Activated naive CD4-positive, alpha-beta T cell treated with anti-CD3 and anti-CD28 coated beads, Interleukin-2, amount 10 ng/mL, durations not matched to agents 7 days and 5 days (primary cell): ENCODE results near the gene CAVIN2.

Experiments
- CTCF ChIA-PET: fragments of 350-600 bp; sonication (Branson Sonifier 250); formaldehyde crosslinking; loops from one replicate; lab custom pipeline; 2021; ENCODE audit warnings: antibody characterized with exemption; lab: Charles Lee
- DNase-seq: peaks from one replicate; pipeline ENCODE4 v3.0.0-alpha.2; 2020
- H3K27ac Mint-ChIP-seq: one replicate; pipeline ENCODE4 v1.8.0; 2021; ENCODE audit warnings: mild to moderate bottlenecking, moderate library complexity, mixed read lengths
- H3K27me3 Mint-ChIP-seq: one replicate; pipeline ENCODE4 v1.8.0; 2021; ENCODE audit warnings: mild to moderate bottlenecking, mixed read lengths
- H3K36me3 Mint-ChIP-seq: one replicate; pipeline ENCODE4 v1.8.0; 2021; ENCODE audit warnings: mixed read lengths
- H3K4me1 Mint-ChIP-seq: one replicate; pipeline ENCODE4 v1.8.0; 2021; ENCODE audit warnings: mixed read lengths
- H3K4me3 Mint-ChIP-seq: one replicate; pipeline ENCODE4 v1.8.0; 2021; ENCODE audit warnings: mild to moderate bottlenecking, moderate library complexity, mixed read lengths
- H3K9me3 Mint-ChIP-seq: one replicate; pipeline ENCODE4 v1.8.0; 2021; ENCODE audit warnings: mixed read lengths

Gene CAVIN2

GRCh38 chr2:191875859-191876258 is 29.0 kb upstream of the CAVIN2 start:
- CTCF ChIA-PET: no interaction called here
- H3K27me3 Mint-ChIP-seq: peaks cover 7% of the 10 kb centered on the region
- H3K9me3 Mint-ChIP-seq: no peaks in the 10 kb centered on the region
- DNase-seq: no peak
- H3K27ac Mint-ChIP-seq: no peak overlapping the region
- H3K4me1 Mint-ChIP-seq: no peaks in the 10 kb centered on the region
- no peak overlapping the region for H3K4me3 Mint-ChIP-seq
- H3K36me3 Mint-ChIP-seq: no peaks in the 10 kb centered on the region

GRCh38 chr2:191870744-191871143 is 23.9 kb upstream of the CAVIN2 start:
- Mint-ChIP-seq H3K9me3 (no peaks in the 10 kb centered on the region), H3K27me3 (peaks cover 8% of the 10 kb centered on the region), H3K36me3 (no peaks in the 10 kb centered on the region), H3K4me3 (no peak overlapping the region), H3K4me1 (no peaks in the 10 kb centered on the region), H3K27ac (no peak overlapping the region)
- no peak for DNase-seq
- CTCF ChIA-PET: no interaction called here

GRCh38 chr2:191869781-191870180 is 22.9 kb upstream of the CAVIN2 start:
- CTCF ChIA-PET: no interaction called here
- no peak overlapping the region for H3K27ac Mint-ChIP-seq
- no peak for DNase-seq
- H3K27me3 Mint-ChIP-seq: peaks cover 6% of the 10 kb centered on the region
- H3K4me3 Mint-ChIP-seq: no peak overlapping the region
- no peaks in the 10 kb centered on the region for H3K36me3 Mint-ChIP-seq
- no peaks in the 10 kb centered on the region for H3K9me3 Mint-ChIP-seq
- H3K4me1 Mint-ChIP-seq: no peaks in the 10 kb centered on the region

GRCh38 chr2:191869178-191869577 is 22.3 kb upstream of the CAVIN2 start:
- DNase-seq: no peak
- Mint-ChIP-seq H3K9me3 (no peaks in the 10 kb centered on the region), H3K36me3 (no peaks in the 10 kb centered on the region), H3K27ac (no peak overlapping the region), H3K27me3 (peaks cover 8% of the 10 kb centered on the region), H3K4me3 (no peak overlapping the region), H3K4me1 (no peaks in the 10 kb centered on the region)
- CTCF ChIA-PET: interaction anchor here (0.6 kb wide), 1 partner anchor 294 kb away, joined by 3 read pairs; no protein-coding TSS in a partner anchor

GRCh38 chr2:191867507-191867847 is 20.6 kb upstream of the CAVIN2 start:
- DNase-seq: no peak
- no peaks in the 10 kb centered on the region for H3K36me3 Mint-ChIP-seq
- CTCF ChIA-PET: no interaction called here
- peaks cover 11% of the 10 kb centered on the region for H3K27me3 Mint-ChIP-seq
- H3K9me3 Mint-ChIP-seq: no peaks in the 10 kb centered on the region
- no peak overlapping the region for H3K4me3 Mint-ChIP-seq
- no peaks in the 10 kb centered on the region for H3K4me1 Mint-ChIP-seq
- no peak overlapping the region for H3K27ac Mint-ChIP-seq

GRCh38 chr2:191866675-191867506 is 20.0 kb upstream of the CAVIN2 start:
- no peak overlapping the region for H3K4me3 Mint-ChIP-seq
- H3K36me3 Mint-ChIP-seq: no peaks in the 10 kb centered on the region
- no peak for DNase-seq
- H3K27ac Mint-ChIP-seq: no peak overlapping the region
- peaks cover 11% of the 10 kb centered on the region for H3K27me3 Mint-ChIP-seq
- H3K9me3 Mint-ChIP-seq: no peaks in the 10 kb centered on the region
- CTCF ChIA-PET: no interaction called here
- no peaks in the 10 kb centered on the region for H3K4me1 Mint-ChIP-seq

- peaks cover 13% of the 10 kb centered on the region for H3K27me3 Mint-ChIP-seq
- H3K4me1 Mint-ChIP-seq: no peaks in the 10 kb centered on the region
- H3K9me3 Mint-ChIP-seq: no peaks in the 10 kb centered on the region
- CTCF ChIA-PET: no interaction called here
- no peak for DNase-seq
- no peak overlapping the region for H3K27ac Mint-ChIP-seq
- no peak overlapping the region for H3K4me3 Mint-ChIP-seq
- no peaks in the 10 kb centered on the region for H3K36me3 Mint-ChIP-seq
These were observed 19.3 kb upstream of the CAVIN2 start for GRCh38 chr2:191866195-191866594.

- no peaks in the 10 kb centered on the region for H3K9me3 Mint-ChIP-seq
- H3K27me3 Mint-ChIP-seq: peaks cover 17% of the 10 kb centered on the region
- no peak overlapping the region for H3K4me3 Mint-ChIP-seq
- DNase-seq: no peak
- H3K36me3 Mint-ChIP-seq: no peaks in the 10 kb centered on the region
- CTCF ChIA-PET: no interaction called here
- H3K27ac Mint-ChIP-seq: no peak overlapping the region
- no peaks in the 10 kb centered on the region for H3K4me1 Mint-ChIP-seq
These were observed 17.9 kb upstream of the CAVIN2 start for GRCh38 chr2:191864628-191865374.

- Mint-ChIP-seq H3K4me3 (no peak overlapping the region), H3K27ac (no peak overlapping the region), H3K27me3 (peaks cover 17% of the 10 kb centered on the region), H3K36me3 (no peaks in the 10 kb centered on the region), H3K9me3 (no peaks in the 10 kb centered on the region), H3K4me1 (no peaks in the 10 kb centered on the region)
- DNase-seq: no peak
- CTCF ChIA-PET: no interaction called here
These were observed 17.1 kb upstream of the CAVIN2 start for GRCh38 chr2:191863988-191864387.

GRCh38 chr2:191862156-191862775 is 15.4 kb upstream of the CAVIN2 start:
- H3K27me3 Mint-ChIP-seq: peaks cover 13% of the 10 kb centered on the region
- H3K27ac Mint-ChIP-seq: no peak overlapping the region
- no peak overlapping the region for H3K4me3 Mint-ChIP-seq
- no peak for DNase-seq
- no peaks in the 10 kb centered on the region for H3K4me1 Mint-ChIP-seq
- H3K9me3 Mint-ChIP-seq: no peaks in the 10 kb centered on the region
- H3K36me3 Mint-ChIP-seq: no peaks in the 10 kb centered on the region
- CTCF ChIA-PET: interaction anchor here (0.5 to 0.9 kb wide), 2 partner anchors 31 to 562 kb away, joined by 3 read pairs; no protein-coding TSS in a partner anchor

GRCh38 chr2:191860760-191861466 is 14.0 kb upstream of the CAVIN2 start:
- no peaks in the 10 kb centered on the region for H3K9me3 Mint-ChIP-seq
- no peak overlapping the region for H3K27ac Mint-ChIP-seq
- DNase-seq: no peak
- H3K4me1 Mint-ChIP-seq: no peaks in the 10 kb centered on the region
- no peaks in the 10 kb centered on the region for H3K36me3 Mint-ChIP-seq
- CTCF ChIA-PET: no interaction called here
- H3K27me3 Mint-ChIP-seq: peaks cover 13% of the 10 kb centered on the region
- H3K4me3 Mint-ChIP-seq: no peak overlapping the region

- CTCF ChIA-PET: no interaction called here
- no peaks in the 10 kb centered on the region for H3K36me3 Mint-ChIP-seq
- peaks cover 10% of the 10 kb centered on the region for H3K27me3 Mint-ChIP-seq
- H3K9me3 Mint-ChIP-seq: no peaks in the 10 kb centered on the region
- H3K4me1 Mint-ChIP-seq: no peaks in the 10 kb centered on the region
- DNase-seq: no peak
- no peak overlapping the region for H3K27ac Mint-ChIP-seq
- no peak overlapping the region for H3K4me3 Mint-ChIP-seq
These were observed 12.8 kb upstream of the CAVIN2 start for GRCh38 chr2:191859681-191860080.

- no peaks in the 10 kb centered on the region for H3K9me3 Mint-ChIP-seq
- no peak overlapping the region for H3K27ac Mint-ChIP-seq
- DNase-seq: no peak
- CTCF ChIA-PET: interaction anchor here (1.1 kb wide), 1 partner anchor 46 kb away, joined by 3 read pairs; no protein-coding TSS in a partner anchor
- no peaks in the 10 kb centered on the region for H3K36me3 Mint-ChIP-seq
- H3K4me1 Mint-ChIP-seq: no peaks in the 10 kb centered on the region
- no peak overlapping the region for H3K4me3 Mint-ChIP-seq
- H3K27me3 Mint-ChIP-seq: peaks cover 5% of the 10 kb centered on the region
These were observed 11.0 kb upstream of the CAVIN2 start for GRCh38 chr2:191857886-191858285.

GRCh38 chr2:191857259-191857805 is 10.4 kb upstream of the CAVIN2 start:
- CTCF ChIA-PET: interaction anchor here (1.1 kb wide), 1 partner anchor 45 kb away, joined by 3 read pairs; no protein-coding TSS in a partner anchor
- DNase-seq: no peak
- H3K4me3 Mint-ChIP-seq: no peak overlapping the region
- no peaks in the 10 kb centered on the region for H3K9me3 Mint-ChIP-seq
- H3K27ac Mint-ChIP-seq: no peak overlapping the region
- peaks cover 5% of the 10 kb centered on the region for H3K27me3 Mint-ChIP-seq
- no peaks in the 10 kb centered on the region for H3K4me1 Mint-ChIP-seq
- no peaks in the 10 kb centered on the region for H3K36me3 Mint-ChIP-seq
